Measurements from ENCODE around the gene C1orf146.

DNA sequence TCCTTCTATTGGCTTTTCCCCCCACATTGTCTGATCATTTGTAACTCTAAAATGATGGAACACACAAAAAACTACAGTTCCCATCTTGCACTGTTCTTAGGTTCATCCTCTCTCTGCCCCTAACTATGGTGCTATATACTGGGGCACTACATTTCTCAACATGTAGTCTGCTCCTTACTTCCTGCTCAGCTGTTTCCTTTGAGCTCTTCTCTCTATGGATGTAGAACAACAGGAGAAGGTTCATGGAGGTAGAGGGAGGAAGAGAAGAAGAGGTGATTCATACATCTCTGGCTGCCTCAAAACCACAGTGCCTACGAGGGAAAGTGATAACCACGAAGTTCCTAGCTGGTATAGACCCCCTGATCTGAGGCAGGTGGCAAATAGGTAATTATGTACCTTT is 7.0 kb upstream of the C1orf146 start:
- TF ChIP-seq, protein P1, sequence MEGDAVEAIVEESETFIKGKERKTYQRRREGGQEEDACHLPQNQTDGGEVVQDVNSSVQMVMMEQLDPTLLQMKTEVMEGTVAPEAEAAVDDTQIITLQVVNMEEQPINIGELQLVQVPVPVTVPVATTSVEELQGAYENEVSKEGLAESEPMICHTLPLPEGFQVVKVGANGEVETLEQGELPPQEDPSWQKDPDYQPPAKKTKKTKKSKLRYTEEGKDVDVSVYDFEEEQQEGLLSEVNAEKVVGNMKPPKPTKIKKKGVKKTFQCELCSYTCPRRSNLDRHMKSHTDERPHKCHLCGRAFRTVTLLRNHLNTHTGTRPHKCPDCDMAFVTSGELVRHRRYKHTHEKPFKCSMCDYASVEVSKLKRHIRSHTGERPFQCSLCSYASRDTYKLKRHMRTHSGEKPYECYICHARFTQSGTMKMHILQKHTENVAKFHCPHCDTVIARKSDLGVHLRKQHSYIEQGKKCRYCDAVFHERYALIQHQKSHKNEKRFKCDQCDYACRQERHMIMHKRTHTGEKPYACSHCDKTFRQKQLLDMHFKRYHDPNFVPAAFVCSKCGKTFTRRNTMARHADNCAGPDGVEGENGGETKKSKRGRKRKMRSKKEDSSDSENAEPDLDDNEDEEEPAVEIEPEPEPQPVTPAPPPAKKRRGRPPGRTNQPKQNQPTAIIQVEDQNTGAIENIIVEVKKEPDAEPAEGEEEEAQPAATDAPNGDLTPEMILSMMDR (conservative IDR thresholded peaks at IDR 0.05; ENCODE audit: low read length) = no peak
- no peak for TF ChIP-seq EZH2phosphoT487 (IDR thresholded peaks at IDR 0.05; ENCODE audit: borderline replicate concordance)
